Mammary epithelial cell (primary cell): Measurements from ENCODE around the gene RBM27.

Source experiments
- CTCF ChIP-seq, 2 donors: IDR thresholded peaks in 1 of 2; conservative IDR thresholded peaks in 1 of 2; 2 replicates each; pipeline ENCODE4 v1.5.1; 2011 to 2012; ENCODE audit warnings: inconsistent platforms in 2 of 2, low read length in 2 of 2, mild to moderate bottlenecking in 2 of 2, control low read depth in 1 of 2, low read depth in 1 of 2; ENCODE audit not compliant: insufficient read depth in 1 of 2; ENCODE audit errors: extremely low read depth in 1 of 2
- EZH2 ChIP-seq: IDR thresholded peaks from 2 replicates; pipeline ENCODE4 v1.6.1; 2012; ENCODE audit warnings: low read length, inconsistent platforms, borderline replicate concordance

DNA sequence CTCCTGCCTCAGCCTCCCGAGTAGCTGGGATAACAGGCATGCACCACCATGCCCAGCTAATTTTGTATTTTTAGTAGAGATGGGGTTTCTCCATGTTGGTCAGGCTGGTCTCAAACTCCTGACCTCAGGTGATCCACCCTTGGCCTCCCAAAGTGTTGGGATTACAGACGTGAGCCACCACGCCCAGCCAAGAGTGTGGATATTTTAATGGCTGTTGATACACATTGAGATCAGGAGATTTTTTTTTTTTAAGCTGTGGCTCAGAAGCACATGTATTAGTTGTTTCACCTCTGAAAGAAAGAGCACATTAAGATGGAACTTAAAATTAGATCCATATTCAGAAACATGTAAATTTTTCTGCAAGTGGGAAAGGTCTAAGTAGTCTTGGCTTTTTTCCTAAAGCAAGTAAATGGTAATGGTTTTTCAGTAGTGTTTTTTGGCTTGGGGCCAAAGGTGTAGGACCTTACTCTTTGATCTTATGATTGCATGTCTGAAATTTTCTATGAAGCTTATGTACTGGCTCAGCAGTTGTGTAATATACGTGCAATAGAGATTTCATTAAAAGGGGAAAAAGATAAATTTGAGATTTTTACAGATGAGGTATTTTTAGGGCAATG lies 9.9 kb downstream of the RBM27 start:
- no peak for TF ChIP-seq EZH2
- TF ChIP-seq CTCF (conservative IDR thresholded peaks at IDR 0.05 in 1 of 2, IDR thresholded peaks at IDR 0.05 in 1 of 2; ENCODE audit: extremely low read depth in 1 of 2, insufficient read depth in 1 of 2, low read depth in 1 of 2, low read length in 2 of 2): no peak
